ENCODE measurements around the gene RRH. TPM values are rescaled to one million over a fixed set of nuclear protein-coding genes. Genes with fewer than 3 reads are reported as not detected.

Gene RRH
- total RNA-seq, 1 donor from 2014 or later, result 0.19 TPM

DNA sequence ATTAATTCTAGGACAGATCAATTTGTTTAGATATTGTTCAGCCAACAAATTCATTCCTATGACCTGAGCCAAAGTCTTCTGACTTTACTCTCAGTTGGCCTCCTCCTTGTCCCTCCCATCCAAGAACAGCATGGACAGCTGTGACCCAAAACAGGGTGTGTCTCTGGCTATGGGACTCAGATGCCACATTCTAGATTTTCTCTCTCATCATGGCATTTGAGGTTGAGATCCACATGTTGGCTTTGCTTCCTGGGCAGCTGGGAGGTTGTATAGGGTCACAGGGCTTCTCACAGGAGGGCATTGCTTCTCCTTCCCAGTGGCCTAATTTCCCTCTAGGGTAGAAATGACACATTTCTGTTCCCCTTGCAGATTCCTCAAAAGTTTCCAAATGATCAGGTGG, 62.3 kb downstream of the RRH start:
- intact Hi-C loops (cut with micrococcal nuclease), result no loop called here

More for the DNA sequence above, 62.3 kb downstream of the RRH start:
- TF ChIP-seq, protein P1, sequence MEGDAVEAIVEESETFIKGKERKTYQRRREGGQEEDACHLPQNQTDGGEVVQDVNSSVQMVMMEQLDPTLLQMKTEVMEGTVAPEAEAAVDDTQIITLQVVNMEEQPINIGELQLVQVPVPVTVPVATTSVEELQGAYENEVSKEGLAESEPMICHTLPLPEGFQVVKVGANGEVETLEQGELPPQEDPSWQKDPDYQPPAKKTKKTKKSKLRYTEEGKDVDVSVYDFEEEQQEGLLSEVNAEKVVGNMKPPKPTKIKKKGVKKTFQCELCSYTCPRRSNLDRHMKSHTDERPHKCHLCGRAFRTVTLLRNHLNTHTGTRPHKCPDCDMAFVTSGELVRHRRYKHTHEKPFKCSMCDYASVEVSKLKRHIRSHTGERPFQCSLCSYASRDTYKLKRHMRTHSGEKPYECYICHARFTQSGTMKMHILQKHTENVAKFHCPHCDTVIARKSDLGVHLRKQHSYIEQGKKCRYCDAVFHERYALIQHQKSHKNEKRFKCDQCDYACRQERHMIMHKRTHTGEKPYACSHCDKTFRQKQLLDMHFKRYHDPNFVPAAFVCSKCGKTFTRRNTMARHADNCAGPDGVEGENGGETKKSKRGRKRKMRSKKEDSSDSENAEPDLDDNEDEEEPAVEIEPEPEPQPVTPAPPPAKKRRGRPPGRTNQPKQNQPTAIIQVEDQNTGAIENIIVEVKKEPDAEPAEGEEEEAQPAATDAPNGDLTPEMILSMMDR (IDR thresholded peaks at IDR 0.05; ENCODE audit: borderline replicate concordance), result no peak
- Histone ChIP-seq H3K4me1 (no peaks in the 10 kb centered on the region), H3K27ac (replicated peaks) (no peak overlapping the region), H3K27me3 (ENCODE audit: low read depth) (no peaks in the 10 kb centered on the region), H3K4me3 (no peak overlapping the region), H3K9me3 (replicated peaks) (no peaks in the 10 kb centered on the region), H3K36me3 (no peaks in the 10 kb centered on the region)
- no peak for DNase-seq

Other genes with a start within 250 kb of the RRH start
- gene CASP6, start 124.5 kb upstream of the RRH start, total RNA-seq, result 6.0 TPM
- 64.7 TPM for gene PLA2G12A, start 97.9 kb upstream of the RRH start, total RNA-seq
- gene CFI, start 26.0 kb upstream of the RRH start, total RNA-seq, result 6.8 TPM
- 8.6 TPM for gene GAR1, start 12.2 kb upstream of the RRH start, total RNA-seq
- gene LRIT3, start 20.1 kb downstream of the RRH start, total RNA-seq, result not detected
- 13.0 TPM for gene EGF, start 84.9 kb downstream of the RRH start, total RNA-seq